Gastrocnemius medialis (tissue), 4 donors: Measurements from ENCODE around the gene TMEM150C. TPM values are rescaled to one million over a fixed set of nuclear protein-coding genes. Genes with fewer than 3 reads are reported as not detected.

Experiments used
- ATAC-seq, 2 donors: fragments of 150-250 bp; one replicate each; pipeline ENCODE4 v1.9.1; 2016
- DNase-seq, 2 donors: peaks; one replicate each; pipeline ENCODE4 v3.0.0-alpha.2; 2019
- H3K27ac ChIP-seq, 4 donors: fragments of 200-600 bp; sonication (generic); 1 replicate in 1 of 4; 2 replicates in 3 of 4; pipeline ENCODE4 v1.5.1; 2016 to 2018; ENCODE audit warnings: mild to moderate bottlenecking in 2 of 4, moderate library complexity in 1 of 4
- H3K27me3 ChIP-seq, 3 donors: fragments of 200-600 bp; sonication (generic) in 2 of 3; 1 replicate in 1 of 3; 2 replicates in 2 of 3; pipeline versions ENCODE4 v1.5.1 to v1.6.0; 2016 to 2019; ENCODE audit warnings: mild to moderate bottlenecking in 1 of 3, moderate library complexity in 1 of 3
- H3K36me3 ChIP-seq, 2 donors: fragments of 200-600 bp; sonication (generic) in 1 of 2; one replicate each; pipeline ENCODE4 v1.5.1; 2017 to 2018
- H3K4me1 ChIP-seq, 2 donors: fragments of 200-600 bp; sonication (generic) in 1 of 2; one replicate each; pipeline ENCODE4 v1.5.1; 2016 to 2017; ENCODE audit warnings: mild to moderate bottlenecking in 2 of 2
- H3K4me3 ChIP-seq, 4 donors: fragments of 200-600 bp; sonication (generic) in 3 of 4; 1 replicate in 1 of 4; 2 replicates in 3 of 4; pipeline ENCODE4 v1.5.1; 2016 to 2019; ENCODE audit warnings: mild to moderate bottlenecking in 2 of 4
- H3K9me3 ChIP-seq, 3 donors: fragments of 200-600 bp; sonication (generic) in 2 of 3; 1 replicate in 1 of 3; 2 replicates in 2 of 3; pipeline ENCODE4 v1.5.1; 2016 to 2019
- CTCF ChIP-seq, 5 experiments: fragments of 450-650 bp in 3 of 5; fragments of 200-600 bp in 2 of 5; sonication (generic) in 2 of 5; IDR thresholded peaks in 4 of 5; conservative IDR thresholded peaks in 1 of 5; 1 replicate in 4 of 5; 2 replicates in 1 of 5; pipeline ENCODE4 v1.5.1; 2016 to 2019; ENCODE audit warnings: antibody characterized with exemption in 5 of 5, mild to moderate bottlenecking in 3 of 5, moderate library complexity in 3 of 5
- POLR2A ChIP-seq, 2 donors: fragments of 450-650 bp; IDR thresholded peaks; one replicate each; pipeline ENCODE4 v1.6.1; 2017; ENCODE audit warnings: antibody characterized with exemption in 2 of 2, mild to moderate bottlenecking in 2 of 2, moderate library complexity in 2 of 2
- in situ Hi-C, 4 donors: fragments of 200-750 bp; cut with MboI; loops; one replicate each; pipeline versions ENCODE4 v1.15.0 to v1.8.0; 2017; ENCODE audit warnings: low sequenced_read_pairs in 4 of 4
- intact Hi-C: fragments of 100-400 bp; cut with DNase I; formaldehyde crosslinking; loops from one replicate; pipeline ENCODE4 v1.15.1; 2023; ENCODE audit warnings: low total_unique reads
- total RNA-seq, 4 donors: library from RNA; depleted of rRNA; stranded (reverse); fragments of >200 nt; gene quantifications; one replicate each; pipeline versions ENCODE4 v1.1.0 to v1.2.3, GENCODE V29; 2016

The TMEM150C gene
- total RNA-seq, 4 donors from 2014 or later = 5.5 to 13.5 (median 7.8) TPM

GRCh38 chr4:82447886-82448285 lies 113.9 kb downstream of the TMEM150C start:
- no peak overlapping the region for H3K27ac ChIP-seq
- DNase-seq (no peak), ATAC-seq (no peak)
- intact Hi-C loops = no loop called here
- H3K4me1 ChIP-seq = no peaks in the 10 kb centered on the region
- TF ChIP-seq CTCF (IDR thresholded peaks at IDR 0.05 in 4 of 5, conservative IDR thresholded peaks at IDR 0.05 in 1 of 5) (no peak), POLR2A (IDR thresholded peaks at IDR 0.05) (no peak)
- H3K27me3 ChIP-seq = no peaks in the 10 kb centered on the region
- in situ Hi-C loops = loop anchor here in 3 of 4 donors (25.0 kb wide), 3 partner anchors 439 to 1014 kb away; partner anchors contain the start of genes HELQ (in 3 of the 3), MRPS18C (in 3 of the 3), LIN54 (in 1 of the 3) and SEC31A (in 1 of the 3)
- H3K4me3 ChIP-seq = no peak overlapping the region
- H3K9me3 ChIP-seq = no peaks in the 10 kb centered on the region
- peaks cover 0 to 15% of the 10 kb centered on the region in 2 donors for H3K36me3 ChIP-seq

GRCh38 chr4:82439088-82439487 lies 122.7 kb downstream of the TMEM150C start:
- in situ Hi-C loops = loop anchor here in 3 of 4 donors (25.0 kb wide), 3 partner anchors 448 to 1023 kb away; partner anchors contain the start of genes HELQ (in 3 of the 3), MRPS18C (in 3 of the 3), LIN54 (in 1 of the 3) and SEC31A (in 1 of the 3)
- no peak for ATAC-seq

GRCh38 chr4:82437285-82438005 lies 124.3 kb downstream of the TMEM150C start:
- in situ Hi-C loops = loop anchor here in 3 of 4 donors (25.0 kb wide), 3 partner anchors 450 to 1025 kb away; partner anchors contain the start of genes HELQ (in 3 of the 3), MRPS18C (in 3 of the 3), LIN54 (in 1 of the 3) and SEC31A (in 1 of the 3)
- TF ChIP-seq CTCF (IDR thresholded peaks at IDR 0.05 in 4 of 5, conservative IDR thresholded peaks at IDR 0.05 in 1 of 5) (no peak), POLR2A (IDR thresholded peaks at IDR 0.05) (no peak)
- no peak overlapping the region for H3K27ac ChIP-seq

More at GRCh38 chr4:82439088-82439487, 122.7 kb downstream of the TMEM150C start:
- DNase-seq = no peak
- intact Hi-C loops = no loop called here
- Histone ChIP-seq H3K4me3 (no peak overlapping the region), H3K36me3 (no peaks in the 10 kb centered on the region), H3K9me3 (no peaks in the 10 kb centered on the region), H3K27ac (no peak overlapping the region), H3K4me1 (no peaks in the 10 kb centered on the region), H3K27me3 (no peaks in the 10 kb centered on the region)
- TF ChIP-seq CTCF (IDR thresholded peaks at IDR 0.05 in 4 of 5, conservative IDR thresholded peaks at IDR 0.05 in 1 of 5) (no peak), POLR2A (IDR thresholded peaks at IDR 0.05) (no peak)

GRCh38 chr4:82436780-82437179 lies 125.0 kb downstream of the TMEM150C start:
- peaks cover 0 to 3% of the 10 kb centered on the region in 2 donors for H3K4me1 ChIP-seq
- H3K4me3 ChIP-seq = no peak overlapping the region
- intact Hi-C loops (no loop called here), in situ Hi-C loops (loop anchor here in 3 of 4 donors (25.0 kb wide), 3 partner anchors 451 to 1026 kb away; partner anchors contain the start of genes HELQ (in 3 of the 3), MRPS18C (in 3 of the 3), LIN54 (in 1 of the 3) and SEC31A (in 1 of the 3))
- no peaks in the 10 kb centered on the region for H3K27me3 ChIP-seq
- no peaks in the 10 kb centered on the region for H3K9me3 ChIP-seq
- ATAC-seq (no peak), DNase-seq (no peak)
- no peaks in the 10 kb centered on the region for H3K36me3 ChIP-seq
- H3K27ac ChIP-seq = no peak overlapping the region
- no peak for TF ChIP-seq POLR2A (IDR thresholded peaks at IDR 0.05)
- no peak for TF ChIP-seq CTCF (IDR thresholded peaks at IDR 0.05 in 4 of 5, conservative IDR thresholded peaks at IDR 0.05 in 1 of 5)

More at GRCh38 chr4:82437285-82438005, 124.3 kb downstream of the TMEM150C start:
- Histone ChIP-seq H3K27me3 (no peaks in the 10 kb centered on the region), H3K36me3 (no peaks in the 10 kb centered on the region), H3K4me3 (no peak overlapping the region), H3K4me1 (no peaks in the 10 kb centered on the region), H3K9me3 (no peaks in the 10 kb centered on the region)
- ATAC-seq (no peak), DNase-seq (no peak)
- intact Hi-C loops = no loop called here
